Thoracic aorta (tissue), 2 donors: ENCODE measurements around the gene PARP12. TPM values are rescaled to one million over a fixed set of nuclear protein-coding genes. Genes with fewer than 3 reads are reported as not detected.

Experiments used
- ATAC-seq: fragments of 150-250 bp; one replicate; pipeline ENCODE4 v1.8.0; 2017; ENCODE audit warnings: low read depth; ENCODE audit not compliant: insufficient number of reproducible peaks, low FRiP score
- DNase-seq: peaks from one replicate; pipeline ENCODE4 v3.0.0-alpha.2; 2020; ENCODE audit warnings: low spot score
- H3K27ac ChIP-seq, 2 donors: fragments of 200-600 bp; sonication (generic); 1 replicate in 1 of 2; 2 replicates in 1 of 2; pipeline ENCODE4 v1.5.1; 2016; ENCODE audit warnings: mild to moderate bottlenecking in 2 of 2, moderate library complexity in 2 of 2
- H3K27me3 ChIP-seq: fragments of 200-600 bp; sonication (generic); replicated peaks from 2 replicates; pipeline ENCODE4 v1.6.0; 2016; ENCODE audit warnings: mild to moderate bottlenecking; ENCODE audit not compliant: insufficient read depth
- H3K36me3 ChIP-seq: fragments of 200-600 bp; sonication (generic); one replicate; pipeline ENCODE4 v1.5.1; 2016
- H3K4me1 ChIP-seq, 2 donors: fragments of 200-600 bp; sonication (generic); 1 replicate in 1 of 2; 2 replicates in 1 of 2; pipeline versions ENCODE4 v1.5.1 to v1.6.0; 2016; ENCODE audit warnings: low read depth in 2 of 2, mild to moderate bottlenecking in 1 of 2; ENCODE audit not compliant: control insufficient read depth in 1 of 2
- H3K4me3 ChIP-seq: fragments of 200-600 bp; sonication (generic); 2 replicates; pipeline ENCODE4 v1.5.1; 2016; ENCODE audit warnings: mild to moderate bottlenecking
- H3K9me3 ChIP-seq: fragments of 200-600 bp; sonication (generic); 2 replicates; pipeline ENCODE4 v1.5.1; 2016
- CTCF ChIP-seq: fragments of 200-600 bp; sonication (generic); IDR thresholded peaks from one replicate; pipeline ENCODE4 v1.5.1; 2019; ENCODE audit warnings: antibody characterized with exemption
- total RNA-seq, 2 donors: library from RNA; depleted of rRNA; stranded (reverse); fragments of >200 nt; gene quantifications; one replicate each; pipeline versions ENCODE4 v1.1.0 to v1.2.3, GENCODE V29; 2016

PARP12 gene
- total RNA-seq, 2 donors from 2014 or later = 51.6 to 53.1 TPM

GRCh38 chr7:139990142-139990535 lies 72.6 kb downstream of the PARP12 start:
- ATAC-seq = no peak

GRCh38 chr7:139989366-139990141 lies 73.2 kb downstream of the PARP12 start:
- no peak for DNase-seq
- H3K9me3 ChIP-seq = no peaks in the 10 kb centered on the region
- ATAC-seq = no peak
- H3K27me3 ChIP-seq = no peaks in the 10 kb centered on the region
- no peak overlapping the region for H3K4me3 ChIP-seq
- no peaks in the 10 kb centered on the region for H3K36me3 ChIP-seq
- H3K4me1 ChIP-seq = no peaks in the 10 kb centered on the region
- TF ChIP-seq CTCF = no peak
- no peak overlapping the region for H3K27ac ChIP-seq

More at GRCh38 chr7:139990142-139990535, 72.6 kb downstream of the PARP12 start:
- no peaks in the 10 kb centered on the region for H3K9me3 ChIP-seq
- no peak for DNase-seq
- H3K36me3 ChIP-seq = no peaks in the 10 kb centered on the region
- TF ChIP-seq CTCF = no peak
- no peaks in the 10 kb centered on the region for H3K27me3 ChIP-seq
- no peak overlapping the region for H3K4me3 ChIP-seq
- no peak overlapping the region for H3K27ac ChIP-seq
- H3K4me1 ChIP-seq = no peaks in the 10 kb centered on the region

GRCh38 chr7:139987691-139988516 lies 74.8 kb downstream of the PARP12 start:
- Histone ChIP-seq H3K4me1 (no peaks in the 10 kb centered on the region), H3K9me3 (no peaks in the 10 kb centered on the region), H3K27me3 (no peaks in the 10 kb centered on the region), H3K36me3 (no peaks in the 10 kb centered on the region), H3K4me3 (no peak overlapping the region), H3K27ac (no peak overlapping the region)
- no peak for TF ChIP-seq CTCF
- DNase-seq (no peak), ATAC-seq (no peak)

- no peak for TF ChIP-seq CTCF
- H3K36me3 ChIP-seq = no peaks in the 10 kb centered on the region
- no peak overlapping the region for H3K4me3 ChIP-seq
- no peak for ATAC-seq
- H3K27me3 ChIP-seq = no peaks in the 10 kb centered on the region
- DNase-seq = no peak
- H3K4me1 ChIP-seq = no peaks in the 10 kb centered on the region
- no peaks in the 10 kb centered on the region for H3K9me3 ChIP-seq
- H3K27ac ChIP-seq = no peak overlapping the region
These were observed 76.9 kb downstream of the PARP12 start for GRCh38 chr7:139985811-139986210.
